B cell (primary cell): ENCODE data around the gene SH3RF3. TPM values are rescaled to one million over a fixed set of nuclear protein-coding genes. Genes with fewer than 3 reads are reported as not detected.

ENCODE experiments used
- ATAC-seq: fragments of 200-7000 bp; cut with Tn5 transposase; one replicate; pipeline ENCODE4 v1.10.0; 2021; ENCODE audit warnings: low read depth, mild to moderate bottlenecking, moderate number of reproducible peaks, moderate library complexity
- CTCF ChIA-PET: fragments of 350-600 bp; sonication (Branson Sonifier 250); formaldehyde crosslinking; loops from one replicate; lab custom pipeline; 2021; ENCODE audit warnings: antibody characterized with exemption, inconsistent platforms; lab: Charles Lee
- POLR2A ChIA-PET: fragments of 350-600 bp; sonication (Branson Sonifier 250); formaldehyde crosslinking; loops from one replicate; lab custom pipeline; 2021; ENCODE audit warnings: antibody characterized with exemption; lab: Charles Lee
- DNase-seq: peaks from one replicate; pipeline ENCODE4 v3.0.0; 2013
- H2AFZ ChIP-seq: 2 replicates; pipeline ENCODE4 v1.6.1; 2012; ENCODE audit warnings: mild to moderate bottlenecking, low read depth, low read length; ENCODE audit not compliant: insufficient read depth, poor library complexity, severe bottlenecking
- H3K27ac ChIP-seq, 2 donors: 1 replicate in 1 of 2; 2 replicates in 1 of 2; pipeline ENCODE4 v1.5.1; 2012 to 2013; ENCODE audit warnings: low read length in 2 of 2, mild to moderate bottlenecking in 2 of 2, moderate library complexity in 1 of 2
- H3K27me3 ChIP-seq, 4 experiments: fragments of 200-600 bp in 1 of 4; sonication (generic) in 1 of 4; replicated peaks in 1 of 4; 1 replicate in 2 of 4; 2 replicates in 2 of 4; pipeline versions ENCODE4 v1.6.1 to v1.7.0; 2013 to 2016; ENCODE audit warnings: low read length in 3 of 4, mild to moderate bottlenecking in 2 of 4, mixed read lengths in 1 of 4, moderate library complexity in 1 of 4; ENCODE audit not compliant: insufficient read depth in 4 of 4, control insufficient read depth in 3 of 4; ENCODE audit errors: control extremely low read depth in 1 of 4
- H3K36me3 ChIP-seq, 2 experiments: replicated peaks in 1 of 2; 1 replicate in 1 of 2; 2 replicates in 1 of 2; pipeline versions ENCODE4 v1.6.1 to v1.7.1; 2013; ENCODE audit warnings: low read length in 1 of 2; ENCODE audit not compliant: insufficient read depth in 2 of 2, control insufficient read depth in 1 of 2; ENCODE audit errors: control extremely low read depth in 1 of 2, extremely low read depth in 1 of 2
- H3K4me1 ChIP-seq, 2 donors: fragments of 200-600 bp in 1 of 2; sonication (generic) in 1 of 2; 1 replicate in 1 of 2; 2 replicates in 1 of 2; pipeline versions ENCODE4 v1.5.1 to v1.6.1; 2013 to 2017; ENCODE audit warnings: low read length in 2 of 2; ENCODE audit not compliant: control insufficient read depth in 2 of 2, insufficient read depth in 2 of 2
- H3K4me2 ChIP-seq: replicated peaks from 2 replicates; pipeline ENCODE3; 2012; ENCODE audit warnings: mild to moderate bottlenecking, low read depth, low read length; ENCODE audit not compliant: poor library complexity, severe bottlenecking
- H3K4me3 ChIP-seq, 5 experiments: fragments of 200-600 bp in 1 of 5; sonication (generic) in 1 of 5; 1 replicate in 3 of 5; 2 replicates in 2 of 5; pipeline versions ENCODE4 v1.5.1 to v1.7.0; 2011 to 2016; ENCODE audit warnings: low read length in 4 of 5, mild to moderate bottlenecking in 4 of 5, low read depth in 2 of 5, control low read depth in 1 of 5, moderate library complexity in 1 of 5; ENCODE audit not compliant: insufficient read depth in 1 of 5; ENCODE audit errors: control extremely low read depth in 1 of 5, extremely low read depth in 1 of 5
- H3K79me2 ChIP-seq: fragments of 200-600 bp; sonication (generic); one replicate; pipeline ENCODE4 v1.6.0; 2016; ENCODE audit warnings: low read length; ENCODE audit not compliant: control insufficient read depth, insufficient read depth
- H3K9ac ChIP-seq: fragments of 200-600 bp; sonication (generic); 2 replicates; pipeline ENCODE4 v1.6.1; 2017; ENCODE audit warnings: mild to moderate bottlenecking, low read length, moderate library complexity
- H3K9me3 ChIP-seq, 3 donors: one replicate each; pipeline versions ENCODE4 v1.6.1 to v1.7.1; 2013; ENCODE audit warnings: low read length in 2 of 3; ENCODE audit not compliant: control insufficient read depth in 2 of 3, insufficient read depth in 1 of 3; ENCODE audit errors: control extremely low read depth in 1 of 3
- H4K20me1 ChIP-seq: 2 replicates; pipeline ENCODE4 v1.6.0; 2012; ENCODE audit warnings: mild to moderate bottlenecking, low read length; ENCODE audit not compliant: insufficient read depth, control insufficient read depth, poor library complexity, severe bottlenecking
- H3K27ac Mint-ChIP-seq: one replicate; pipeline ENCODE4 v1.8.0; 2021; ENCODE audit warnings: mixed read lengths
- H3K27me3 Mint-ChIP-seq: one replicate; pipeline ENCODE4 v1.8.0; 2021; ENCODE audit warnings: mixed read lengths
- H3K4me1 Mint-ChIP-seq: one replicate; pipeline ENCODE4 v1.8.0; 2021; ENCODE audit warnings: mixed read lengths
- H3K4me3 Mint-ChIP-seq: one replicate; pipeline ENCODE4 v1.8.0; 2021; ENCODE audit warnings: mixed read lengths
- H3K9me3 Mint-ChIP-seq: one replicate; pipeline ENCODE4 v1.8.0; 2022; ENCODE audit warnings: mixed read lengths; ENCODE audit not compliant: insufficient read depth
- EZH2 ChIP-seq: IDR thresholded peaks from 2 replicates; pipeline ENCODE4 v1.6.1; 2012; ENCODE audit warnings: borderline replicate concordance, low read depth, mild to moderate bottlenecking, moderate library complexity, low read length; ENCODE audit not compliant: insufficient read depth, poor library complexity, severe bottlenecking
- WGBS: methylation state at CpG from one replicate; pipeline ENCODE4 v1.1.5; 2013; ENCODE audit warnings: missing lambda C conversion rate; ENCODE audit not compliant: insufficient coverage; 5-methylcytosine and 5-hydroxymethylcytosine counted together
- intact Hi-C: fragments of 100-400 bp; cut with micrococcal nuclease; formaldehyde crosslinking; loops from one replicate; pipeline ENCODE4 v1.10.0; 2022
- polyA plus RNA-seq: library from polyadenylated mRNA; depleted of rRNA; stranded (reverse); fragments of >200 nt; gene quantifications from 2 replicates; pipeline ENCODE4 v1.2.3, GENCODE V29; 2012
- total RNA-seq, 2 donors: library from RNA; stranded (reverse); fragments of 120-200 nt in 1 of 2; gene quantifications; 1 replicate in 1 of 2; 2 replicates in 1 of 2; pipeline versions ENCODE4 v1.2.3 to v1.2.4, GENCODE V29; 2013 to 2022
- TF ChIP-seq, protein P1 (sequence below): fragments of 200-600 bp; IDR thresholded peaks from one replicate; pipeline ENCODE4 v1.8.0; 2022; ENCODE audit warnings: antibody characterized with exemption, mild to moderate bottlenecking

The SH3RF3 gene
- total and polyA plus RNA-seq, 2 donors (not counting 1 experiment from before 2014, with no cell fraction given), result 0.07 to 1.2 TPM

DNA sequence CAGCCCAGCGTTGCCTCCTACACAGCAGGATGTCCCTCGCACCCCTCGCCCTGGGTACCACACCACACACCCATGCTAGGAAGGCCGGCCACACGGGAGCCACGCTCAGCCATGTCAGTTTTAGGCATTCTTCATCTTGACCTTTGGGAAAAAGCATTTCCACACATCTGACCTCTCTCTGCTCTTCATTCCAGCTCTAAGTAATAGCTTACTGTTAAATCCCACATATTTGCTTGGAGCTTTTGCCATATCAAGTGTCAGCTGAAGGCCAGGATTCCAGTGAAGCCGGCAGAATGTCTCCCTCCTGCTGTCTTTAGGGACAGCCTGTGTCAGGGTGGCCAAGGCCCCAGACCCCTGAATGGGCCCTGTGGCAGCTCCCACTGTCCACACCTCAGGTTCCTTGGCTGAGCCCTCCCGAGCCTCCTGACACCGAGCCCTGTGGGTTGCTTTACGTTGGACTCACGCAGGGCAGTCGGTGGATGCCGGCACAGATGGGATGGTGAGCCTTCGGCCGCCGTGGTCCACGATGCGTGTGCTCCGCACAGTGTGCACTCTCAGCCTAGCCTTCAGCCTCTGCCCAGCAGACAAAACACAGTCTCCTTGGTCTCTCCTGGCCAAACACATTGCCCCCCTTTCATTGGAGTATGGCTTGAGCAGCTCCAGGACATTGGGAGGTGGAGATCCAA is 282.8 kb downstream of the SH3RF3 start:
- no peak for TF ChIP-seq EZH2
- TF ChIP-seq, protein P1, sequence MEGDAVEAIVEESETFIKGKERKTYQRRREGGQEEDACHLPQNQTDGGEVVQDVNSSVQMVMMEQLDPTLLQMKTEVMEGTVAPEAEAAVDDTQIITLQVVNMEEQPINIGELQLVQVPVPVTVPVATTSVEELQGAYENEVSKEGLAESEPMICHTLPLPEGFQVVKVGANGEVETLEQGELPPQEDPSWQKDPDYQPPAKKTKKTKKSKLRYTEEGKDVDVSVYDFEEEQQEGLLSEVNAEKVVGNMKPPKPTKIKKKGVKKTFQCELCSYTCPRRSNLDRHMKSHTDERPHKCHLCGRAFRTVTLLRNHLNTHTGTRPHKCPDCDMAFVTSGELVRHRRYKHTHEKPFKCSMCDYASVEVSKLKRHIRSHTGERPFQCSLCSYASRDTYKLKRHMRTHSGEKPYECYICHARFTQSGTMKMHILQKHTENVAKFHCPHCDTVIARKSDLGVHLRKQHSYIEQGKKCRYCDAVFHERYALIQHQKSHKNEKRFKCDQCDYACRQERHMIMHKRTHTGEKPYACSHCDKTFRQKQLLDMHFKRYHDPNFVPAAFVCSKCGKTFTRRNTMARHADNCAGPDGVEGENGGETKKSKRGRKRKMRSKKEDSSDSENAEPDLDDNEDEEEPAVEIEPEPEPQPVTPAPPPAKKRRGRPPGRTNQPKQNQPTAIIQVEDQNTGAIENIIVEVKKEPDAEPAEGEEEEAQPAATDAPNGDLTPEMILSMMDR, result no peak
- ChIA-PET CTCF (no interaction called here), POLR2A (no interaction called here)
- H3K9ac ChIP-seq, result no peak overlapping the region
- 86% methylated on average over 15 of the region's 19 CpGs for WGBS
- Mint-ChIP-seq H3K27me3 (no peaks in the 10 kb centered on the region), H3K4me1 (no peaks in the 10 kb centered on the region), H3K9me3 (no peaks in the 10 kb centered on the region), H3K4me3 (no peak overlapping the region), H3K27ac (no peak overlapping the region)
- no peaks in the 10 kb centered on the region for H3K36me3 ChIP-seq
- H3K4me3 ChIP-seq, result no peak overlapping the region
- no peaks in the 10 kb centered on the region for H3K79me2 ChIP-seq
- no peak overlapping the region for H2AFZ ChIP-seq
- H4K20me1 ChIP-seq, result no peaks in the 10 kb centered on the region
- no peaks in the 10 kb centered on the region for H3K9me3 ChIP-seq
- no peak overlapping the region for H3K4me2 ChIP-seq
- no peaks in the 10 kb centered on the region for H3K27me3 ChIP-seq
- intact Hi-C loops, result no loop called here
- ATAC-seq (no peak), DNase-seq (no peak)
- H3K4me1 ChIP-seq, result no peaks in the 10 kb centered on the region
- no peak overlapping the region for H3K27ac ChIP-seq

DNA sequence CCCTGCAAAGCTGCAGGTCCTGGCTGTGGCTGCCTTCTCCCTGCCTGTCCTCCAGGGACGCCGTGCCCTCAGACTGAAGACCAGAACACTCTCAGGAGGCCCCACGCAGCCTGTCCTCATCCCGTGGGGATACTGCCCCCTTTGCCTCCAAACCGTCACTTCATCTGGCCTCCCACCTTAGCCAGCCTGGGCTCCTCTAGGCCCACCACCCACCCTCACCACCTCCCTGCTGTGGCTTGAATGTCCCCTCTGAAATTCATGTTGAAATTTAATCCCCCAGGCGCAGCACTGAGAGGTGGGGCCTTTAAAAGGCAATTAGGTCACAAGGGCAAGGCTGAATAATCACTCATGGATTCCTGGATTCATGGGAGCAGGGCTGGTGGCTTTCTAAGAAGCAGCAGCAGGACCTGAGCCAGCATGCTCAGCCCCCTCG is 286.6 kb downstream of the SH3RF3 start:
- Histone ChIP-seq H3K4me3 (no peak overlapping the region), H3K36me3 (no peaks in the 10 kb centered on the region), H3K9ac (no peak overlapping the region), H2AFZ (no peak overlapping the region), H3K79me2 (no peaks in the 10 kb centered on the region), H3K27me3 (no peaks in the 10 kb centered on the region), H3K4me2 (no peak overlapping the region), H3K27ac (no peak overlapping the region), H4K20me1 (no peaks in the 10 kb centered on the region), H3K4me1 (no peaks in the 10 kb centered on the region), H3K9me3 (no peaks in the 10 kb centered on the region)
- no peak overlapping the region for H3K4me3 Mint-ChIP-seq
- H3K27me3 Mint-ChIP-seq, result no peaks in the 10 kb centered on the region
- no peaks in the 10 kb centered on the region for H3K4me1 Mint-ChIP-seq
- TF ChIP-seq EZH2, result no peak
- TF ChIP-seq, protein P1, result no peak
- 91% methylated on average over 7 of the region's 7 CpGs for WGBS
- H3K9me3 Mint-ChIP-seq, result no peaks in the 10 kb centered on the region
- POLR2A ChIA-PET, result no interaction called here
- CTCF ChIA-PET, result no interaction called here
- intact Hi-C loops, result no loop called here
- ATAC-seq (no peak), DNase-seq (no peak)
- H3K27ac Mint-ChIP-seq, result no peak overlapping the region
